SIG-M5 treated with dmso at 0.1 percent for 504 hours (cell line): ENCODE measurements around the gene TAB2.
A peak's percentile ranks its signal among the peaks of the same experiment; 100 is the strongest.
"Not testable (repeated sequence)": the region's sequence is repeated elsewhere in the genome, so short reads cannot be mapped to it uniquely, and the experiment has no call there.

ENCODE experiments used
- DNase-seq: peaks from one replicate; lab custom pipeline; 2025; ENCODE audit not compliant: unreplicated experiment; lab: John Stamatoyannopoulos, UW

Gene TAB2

DNA sequence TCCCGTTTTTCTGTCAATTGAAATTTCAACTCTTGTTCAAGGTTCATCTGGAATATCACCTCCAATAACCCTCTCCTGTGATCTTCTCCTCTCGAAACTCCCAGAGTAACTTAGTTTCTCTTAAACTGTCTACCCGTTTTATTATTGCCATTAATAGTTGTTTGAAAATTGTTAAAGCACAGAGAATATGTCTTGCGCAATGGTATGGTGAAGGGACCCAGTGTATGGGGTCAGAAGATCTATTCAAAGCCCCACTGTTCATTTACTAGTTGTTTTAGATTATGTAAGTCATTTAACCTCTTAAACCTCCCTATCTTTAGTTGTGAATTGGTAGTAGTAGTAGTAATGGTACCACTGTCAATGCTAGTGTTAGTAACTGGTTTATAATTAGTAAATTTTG is 6.2 kb upstream of the TAB2 start:
- no peak for DNase-seq

DNA sequence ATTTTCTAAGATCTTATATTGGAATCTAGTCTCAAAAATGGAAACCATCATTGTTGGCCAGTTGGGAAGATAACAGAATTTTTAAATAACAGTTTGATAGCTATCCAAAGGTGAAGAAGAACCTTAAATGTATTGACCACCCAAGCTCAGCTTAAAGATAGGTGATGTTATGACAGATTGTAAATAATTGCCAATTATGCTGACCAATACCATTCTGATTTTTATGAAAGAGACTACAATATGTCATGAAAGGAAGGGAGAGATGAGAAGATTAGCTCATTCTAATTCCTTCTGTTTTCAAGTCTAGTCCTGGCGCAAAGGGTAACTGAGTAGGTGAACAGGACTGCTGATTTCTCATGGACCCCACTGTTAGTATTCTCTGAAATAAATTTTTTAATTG is 5.7 kb upstream of the TAB2 start:
- DNase-seq: no peak

- no peak for DNase-seq
Measured at GRCh38 chr6:149313070-149313469, 4.4 kb upstream of the TAB2 start.

GRCh38 chr6:149313861-149314260 is 3.7 kb upstream of the TAB2 start:
- no peak for DNase-seq

DNA sequence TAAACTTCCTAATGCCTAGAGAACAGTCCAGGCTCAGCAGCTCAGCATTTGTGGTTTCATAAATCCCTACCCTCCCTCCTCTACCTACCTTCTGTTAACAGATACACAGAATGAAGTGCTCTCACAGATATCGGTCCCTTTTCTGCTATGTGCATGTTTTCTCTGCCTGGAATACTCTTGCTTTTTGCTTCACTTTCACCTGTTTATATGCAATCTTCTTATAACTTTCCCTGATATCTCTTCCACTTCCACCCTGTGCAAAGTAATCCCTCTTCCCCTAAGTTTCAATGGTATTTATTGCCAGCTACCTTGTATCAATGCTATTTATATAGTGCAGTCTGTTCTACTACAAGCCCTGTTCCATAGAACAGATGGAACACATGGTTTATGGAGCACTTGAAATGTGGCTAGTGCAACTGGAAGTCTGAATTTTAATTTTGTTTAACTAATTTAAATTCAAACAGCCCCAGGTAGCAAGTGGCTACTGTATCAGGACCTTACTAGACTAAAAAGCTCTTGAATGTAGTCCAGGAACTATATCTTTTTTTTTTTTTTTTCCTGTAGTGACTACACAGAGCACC is 3.1 kb upstream of the TAB2 start:
- DNase-seq: no peak

GRCh38 chr6:149316108-149316727 is 1.3 kb upstream of the TAB2 start:
- no peak for DNase-seq

- DNase-seq: peak; percentile 86
Measured at GRCh38 chr6:149316740-149317643, 520 bp upstream of the TAB2 start.

- DNase-seq: peak; percentile 57
Measured at GRCh38 chr6:149318581-149319286, 1.2 kb downstream of the TAB2 start.

- no peak for DNase-seq
Measured at GRCh38 chr6:149319422-149319821, 1.9 kb downstream of the TAB2 start.

DNA sequence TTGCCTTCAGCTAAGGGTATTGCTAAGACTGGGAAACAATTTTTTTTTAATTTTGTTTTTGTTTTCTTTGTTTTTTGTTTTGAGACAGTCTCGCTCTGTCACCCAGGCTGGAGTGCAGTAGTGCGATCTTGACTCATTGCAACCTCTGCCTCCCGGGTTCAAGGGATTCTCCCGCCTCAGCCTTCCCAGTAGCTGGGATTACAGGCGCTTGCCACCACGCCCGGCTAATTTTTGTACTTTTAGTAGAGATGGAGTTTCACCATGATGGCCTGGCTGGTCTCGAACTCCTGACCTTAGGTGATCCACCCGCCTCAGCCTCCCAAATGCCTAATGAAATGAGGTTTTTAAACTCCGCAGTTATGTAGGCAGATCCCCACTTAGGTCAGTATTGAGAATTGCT is 2.5 kb downstream of the TAB2 start:
- DNase-seq: not testable (repeated sequence)

GRCh38 chr6:149320796-149321195 is 3.3 kb downstream of the TAB2 start:
- peak; percentile 13 for DNase-seq

- DNase-seq: no peak
Measured at GRCh38 chr6:149323353-149323752, 5.8 kb downstream of the TAB2 start.

DNA sequence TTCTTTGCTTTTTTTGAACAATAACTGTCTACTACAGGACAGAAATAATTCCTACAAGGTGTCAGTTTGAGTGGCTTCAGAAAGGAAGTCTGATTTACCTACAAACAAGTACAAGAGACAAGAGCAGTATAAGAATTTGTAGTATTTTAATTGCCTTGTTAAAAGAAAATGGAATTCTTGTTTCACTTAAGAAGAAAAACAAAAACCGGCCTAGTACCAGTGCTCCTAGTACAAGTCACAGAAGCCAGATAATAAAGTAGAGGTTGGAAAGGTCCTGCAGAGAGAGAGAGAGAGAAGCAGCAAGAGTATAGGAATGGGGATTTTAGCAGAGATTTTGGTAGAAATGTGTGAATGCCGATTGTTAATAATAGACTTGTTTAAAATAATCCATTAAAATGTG is 6.4 kb downstream of the TAB2 start:
- DNase-seq: no peak

- DNase-seq: no peak
Measured at GRCh38 chr6:149324428-149324827, 6.9 kb downstream of the TAB2 start.

DNA sequence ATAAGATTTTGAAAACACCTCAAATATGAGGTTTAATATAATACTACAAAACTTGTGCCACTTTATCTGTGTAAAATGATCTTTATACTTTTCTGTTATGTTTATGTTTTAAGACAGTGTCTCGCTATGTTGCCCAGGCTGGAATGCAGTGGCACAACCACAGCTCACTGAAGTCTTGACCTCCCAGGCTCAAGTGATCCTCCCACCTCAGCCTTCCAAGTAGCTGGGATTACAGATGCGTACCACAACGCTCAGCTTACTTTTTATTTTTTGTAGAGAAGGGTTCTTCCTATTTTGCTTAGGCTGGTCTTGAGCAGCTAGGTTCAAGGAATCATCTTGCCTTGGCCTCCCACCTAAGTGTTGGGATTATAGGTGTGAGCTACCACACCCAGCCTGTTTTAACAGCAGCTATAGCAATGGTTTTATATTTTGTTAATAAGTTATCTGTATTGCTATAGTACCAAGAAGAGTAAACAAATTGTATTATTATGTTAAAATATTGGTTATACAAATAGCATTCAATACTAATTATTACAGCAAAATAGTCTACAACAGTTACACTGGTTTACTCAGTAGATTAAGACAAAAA is 8.2 kb downstream of the TAB2 start:
- no peak for DNase-seq

- DNase-seq: no peak
Measured at GRCh38 chr6:149327638-149328037, 10.1 kb downstream of the TAB2 start.

- no peak for DNase-seq
Measured at GRCh38 chr6:149328083-149328482, 10.6 kb downstream of the TAB2 start.

- DNase-seq: no peak
Measured at GRCh38 chr6:149329529-149329928, 12.0 kb downstream of the TAB2 start.

- no peak for DNase-seq
Measured at GRCh38 chr6:149330133-149330532, 12.6 kb downstream of the TAB2 start.

- DNase-seq: peak; percentile 15
Measured at GRCh38 chr6:149331043-149331807, 13.7 kb downstream of the TAB2 start.
